GM12891 (cell line): ENCODE data around the gene ABI1.

Source experiments
- POLR2A ChIP-seq: IDR thresholded peaks from 2 replicates; pipeline ENCODE4 v1.6.1; 2011; ENCODE audit warnings: low read depth, low read length, control low read depth
- POLR2AphosphoS5 ChIP-seq: IDR thresholded peaks from 2 replicates; pipeline ENCODE4 v1.6.1; 2011; ENCODE audit warnings: low read depth, low read length, control low read depth
- POU2F2 ChIP-seq: IDR thresholded peaks from 2 replicates; pipeline ENCODE4 v1.6.1; 2011; ENCODE audit warnings: low read depth, mild to moderate bottlenecking, control low read depth, low read length, moderate library complexity
- TAF1 ChIP-seq: IDR thresholded peaks from 2 replicates; pipeline ENCODE4 v1.6.1; 2011; ENCODE audit warnings: low read depth, low read length, control low read depth

DNA sequence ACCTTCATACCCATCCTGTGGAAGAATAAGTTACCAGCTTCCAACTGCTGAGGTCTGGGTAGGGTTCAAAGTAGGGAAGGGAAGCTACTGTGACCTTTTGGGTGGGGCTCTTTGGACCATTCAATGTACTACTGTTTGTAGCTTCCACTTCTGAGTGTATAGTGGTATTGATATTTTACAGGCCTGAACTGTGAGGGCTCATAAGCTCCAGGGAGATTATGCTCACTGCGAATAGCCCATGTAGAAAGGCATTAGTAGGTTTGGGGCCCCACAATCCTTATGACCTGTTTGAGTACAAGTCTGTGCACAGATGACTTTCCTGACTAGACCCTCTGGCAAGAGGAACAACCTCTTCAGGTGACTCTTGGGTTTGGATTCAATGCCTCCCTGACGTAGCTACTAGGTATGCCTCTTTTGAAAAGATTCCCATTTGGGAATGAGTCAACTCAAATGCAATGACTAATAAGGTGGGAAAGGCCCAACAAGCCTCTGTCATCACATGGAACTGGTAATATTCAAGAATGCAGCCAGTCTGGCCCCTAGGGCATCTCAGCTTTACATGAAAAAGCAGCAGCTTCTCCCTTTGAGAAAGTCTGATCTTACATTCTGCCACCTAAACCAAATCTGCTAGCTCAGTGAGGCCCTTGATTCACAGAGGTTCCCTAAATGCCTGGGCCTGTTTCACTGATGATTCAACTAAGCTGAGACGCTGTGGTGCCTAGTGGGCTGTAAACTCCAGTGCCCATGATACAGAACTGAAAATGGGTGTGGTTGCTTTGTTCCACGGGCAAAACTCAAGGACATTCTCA is 79.8 kb downstream of the ABI1 start:
- no peak for TF ChIP-seq POU2F2
- TF ChIP-seq POLR2A, result no peak
- no peak for TF ChIP-seq TAF1
- no peak for TF ChIP-seq POLR2AphosphoS5
